ENCODE data around the gene PRRX2. TPM values are rescaled to one million over a fixed set of nuclear protein-coding genes. Genes with fewer than 3 reads are reported as not detected.
"Not testable (repeated sequence)": the region's sequence is repeated elsewhere in the genome, so short reads cannot be mapped to it uniquely, and the experiment has no call there.

Gene PRRX2
- total RNA-seq, 1 experiment from 2014 or later = 10.7 TPM

- TF ChIP-seq NFATC4 (CRISPR knock-in tag; IDR thresholded peaks at IDR 0.05) (no peak), RORB (CRISPR knock-in tag; IDR thresholded peaks at IDR 0.05) (no peak), ZNF281 (CRISPR knock-in tag; IDR thresholded peaks at IDR 0.05) (no peak)
These were observed 96.0 kb downstream of the PRRX2 start (continued) for GRCh38 chr9:129761293-129761900.

GRCh38 chr9:129761901-129762369 lies 96.5 kb downstream of the PRRX2 start:
- no peak overlapping the region for H3K27ac Mint-ChIP-seq
- POLR2A ChIA-PET = interaction anchor here (0.6 to 0.7 kb wide), 3 partner anchors 86 to 478 kb away, joined by 4 to 8 read pairs (median 7); no protein-coding TSS in a partner anchor
- CTCF ChIA-PET = interaction anchor here (0.7 to 1.6 kb wide), 4 partner anchors 24 to 630 kb away, joined by 3 to 10 read pairs (median 4); no protein-coding TSS in a partner anchor
- H3K36me3 Mint-ChIP-seq = no peaks in the 10 kb centered on the region
- H3K4me3 Mint-ChIP-seq = no peak overlapping the region
- H3K27me3 Mint-ChIP-seq (ENCODE audit: low read depth) = no peaks in the 10 kb centered on the region
- peaks cover 6% of the 10 kb centered on the region for H3K4me1 Mint-ChIP-seq
- no peak for DNase-seq (ENCODE audit: low spot score)
- no peaks in the 10 kb centered on the region for H3K9me3 Mint-ChIP-seq
- TF ChIP-seq ZNF416 (CRISPR knock-in tag; IDR thresholded peaks at IDR 0.05) (no peak), PRDM15 (CRISPR knock-in tag; IDR thresholded peaks at IDR 0.05) (peak; percentile 36; the same call in 1 of the 2 replicates)
- peak; percentile 73 for ATAC-seq

- not testable (repeated sequence) for H3K27me3 Mint-ChIP-seq (ENCODE audit: low read depth); DNase-seq (ENCODE audit: low spot score); H3K4me1 Mint-ChIP-seq; H3K27ac Mint-ChIP-seq; ATAC-seq; H3K36me3 Mint-ChIP-seq; H3K4me3 Mint-ChIP-seq; H3K9me3 Mint-ChIP-seq
- ChIA-PET POLR2A (interaction anchor here (0.6 to 0.7 kb wide), 3 partner anchors 86 to 478 kb away, joined by 4 to 8 read pairs (median 7); no protein-coding TSS in a partner anchor), CTCF (interaction anchor here (0.7 to 2.2 kb wide), 5 partner anchors 25 to 631 kb away, joined by 3 to 10 read pairs (median 6); no protein-coding TSS in a partner anchor)
These were observed 97.0 kb downstream of the PRRX2 start for GRCh38 chr9:129762370-129762984.

- H3K4me3 Mint-ChIP-seq = no peak overlapping the region
- DNase-seq (ENCODE audit: low spot score) = no peak
- H3K4me1 Mint-ChIP-seq = peaks cover 6% of the 10 kb centered on the region
- no peaks in the 10 kb centered on the region for H3K9me3 Mint-ChIP-seq
- CTCF ChIA-PET = interaction anchor here (0.6 to 2.2 kb wide), 10 partner anchors 9 to 555 kb away, joined by 3 to 8 read pairs (median 4); no protein-coding TSS in a partner anchor
- H3K27ac Mint-ChIP-seq = no peak overlapping the region
- H3K27me3 Mint-ChIP-seq (ENCODE audit: low read depth) = no peaks in the 10 kb centered on the region
- no peaks in the 10 kb centered on the region for H3K36me3 Mint-ChIP-seq
- POLR2A ChIA-PET = interaction anchor here (0.6 kb wide), 1 partner anchor 676 kb away, joined by 6 read pairs; no protein-coding TSS in a partner anchor
- no peak for ATAC-seq
- no peak for TF ChIP-seq FOXJ3 (CRISPR knock-in tag; IDR thresholded peaks at IDR 0.05; ENCODE audit: borderline replicate concordance)
- TF ChIP-seq HMGA2 (CRISPR knock-in tag; IDR thresholded peaks at IDR 0.05) = no peak
- TF ChIP-seq TEAD1 (CRISPR knock-in tag; IDR thresholded peaks at IDR 0.05) = no peak
- TF ChIP-seq CDX4 (CRISPR knock-in tag; IDR thresholded peaks at IDR 0.05; ENCODE audit: borderline replicate concordance) = no peak
- TF ChIP-seq STAT6 (CRISPR knock-in tag; conservative IDR thresholded peaks at IDR 0.05; ENCODE audit: low read depth) = no peak
- no peak for TF ChIP-seq FOXK1 (CRISPR knock-in tag; IDR thresholded peaks at IDR 0.05)
- TF ChIP-seq ZNF219 (CRISPR knock-in tag; IDR thresholded peaks at IDR 0.05; ENCODE audit: borderline replicate concordance) = no peak
- no peak for TF ChIP-seq ZNF281 (CRISPR knock-in tag; IDR thresholded peaks at IDR 0.05)
These were observed 97.8 kb downstream of the PRRX2 start for GRCh38 chr9:129762985-129763926.

Data from WTC11 (cell line).